ENCODE data around the gene LAMB1. TPM values are rescaled to one million over a fixed set of nuclear protein-coding genes. Genes with fewer than 3 reads are reported as not detected.

The LAMB1 gene
- total RNA-seq, 1 donor from 2014 or later: 220 TPM

DNA sequence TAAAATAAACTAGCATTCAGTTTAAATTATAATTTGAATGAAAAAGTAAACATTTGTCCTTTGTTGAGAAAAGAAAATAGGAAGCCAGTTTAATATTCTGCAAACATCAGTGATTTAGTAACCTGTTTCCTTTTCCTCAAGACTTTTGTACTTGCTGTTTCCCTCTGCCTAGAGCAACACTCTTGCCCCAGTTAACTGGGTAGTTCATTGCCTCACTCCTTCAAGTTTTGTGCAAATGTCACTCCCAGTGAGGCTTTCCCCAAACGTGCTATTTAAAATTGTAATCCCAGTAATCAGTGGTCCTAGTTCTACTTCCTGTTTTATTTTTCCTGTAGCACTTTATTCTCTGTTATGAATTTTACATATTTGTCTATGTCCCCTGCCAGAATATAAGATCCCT, 88.1 kb downstream of the LAMB1 start:
- H3K4me3 ChIP-seq (ENCODE audit: low read depth, low read length): no peak overlapping the region
- no peak for DNase-seq (ENCODE audit: low read depth)
- TF ChIP-seq, protein P1, sequence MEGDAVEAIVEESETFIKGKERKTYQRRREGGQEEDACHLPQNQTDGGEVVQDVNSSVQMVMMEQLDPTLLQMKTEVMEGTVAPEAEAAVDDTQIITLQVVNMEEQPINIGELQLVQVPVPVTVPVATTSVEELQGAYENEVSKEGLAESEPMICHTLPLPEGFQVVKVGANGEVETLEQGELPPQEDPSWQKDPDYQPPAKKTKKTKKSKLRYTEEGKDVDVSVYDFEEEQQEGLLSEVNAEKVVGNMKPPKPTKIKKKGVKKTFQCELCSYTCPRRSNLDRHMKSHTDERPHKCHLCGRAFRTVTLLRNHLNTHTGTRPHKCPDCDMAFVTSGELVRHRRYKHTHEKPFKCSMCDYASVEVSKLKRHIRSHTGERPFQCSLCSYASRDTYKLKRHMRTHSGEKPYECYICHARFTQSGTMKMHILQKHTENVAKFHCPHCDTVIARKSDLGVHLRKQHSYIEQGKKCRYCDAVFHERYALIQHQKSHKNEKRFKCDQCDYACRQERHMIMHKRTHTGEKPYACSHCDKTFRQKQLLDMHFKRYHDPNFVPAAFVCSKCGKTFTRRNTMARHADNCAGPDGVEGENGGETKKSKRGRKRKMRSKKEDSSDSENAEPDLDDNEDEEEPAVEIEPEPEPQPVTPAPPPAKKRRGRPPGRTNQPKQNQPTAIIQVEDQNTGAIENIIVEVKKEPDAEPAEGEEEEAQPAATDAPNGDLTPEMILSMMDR (conservative IDR thresholded peaks at IDR 0.05; ENCODE audit: low read depth, low read length): no peak

DNA sequence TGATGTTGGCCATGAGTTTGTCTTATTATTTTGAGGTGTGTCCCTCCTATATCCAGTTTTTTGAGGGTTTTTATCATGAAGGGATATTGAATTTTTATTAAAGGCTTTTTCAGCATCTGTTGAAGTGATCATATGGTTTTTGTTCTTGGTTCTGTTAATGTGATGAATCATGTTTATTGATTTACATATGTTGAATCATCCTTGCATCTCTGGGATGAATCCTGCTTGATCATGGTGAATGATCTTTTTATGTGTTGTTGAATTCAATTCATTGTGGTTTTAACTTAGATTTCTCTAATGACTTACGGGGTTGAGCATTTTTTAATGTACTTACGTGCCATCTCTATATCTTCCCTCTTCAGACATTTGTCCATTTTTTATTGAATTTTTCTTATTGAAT, 89.1 kb downstream of the LAMB1 start:
- H3K4me3 ChIP-seq (ENCODE audit: low read depth, low read length): no peak overlapping the region
- TF ChIP-seq, protein P1 (conservative IDR thresholded peaks at IDR 0.05; ENCODE audit: low read depth, low read length): no peak
- DNase-seq (ENCODE audit: low read depth): no peak

DNA sequence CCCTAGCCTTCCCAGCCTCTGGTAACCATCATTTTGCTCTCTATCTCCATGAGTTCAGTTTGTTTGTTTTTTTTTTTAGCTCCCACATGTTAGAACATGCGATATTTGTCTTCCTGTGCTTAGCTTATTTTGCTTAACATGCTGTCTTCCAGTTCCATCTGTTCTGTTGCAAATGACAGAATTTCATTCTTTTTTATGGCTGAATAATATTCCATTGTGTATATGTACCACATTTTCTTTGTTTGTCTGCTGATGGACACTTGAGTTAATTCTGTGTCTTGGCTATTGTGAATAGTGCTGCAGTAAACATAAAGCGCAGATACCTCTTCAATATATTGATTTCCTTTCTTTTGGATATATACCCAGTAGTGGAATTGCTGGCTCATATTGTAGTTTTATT, 91.0 kb downstream of the LAMB1 start:
- TF ChIP-seq, protein P1 (conservative IDR thresholded peaks at IDR 0.05; ENCODE audit: low read depth, low read length): no peak
- no peak for DNase-seq (ENCODE audit: low read depth)
- no peak overlapping the region for H3K4me3 ChIP-seq (ENCODE audit: low read depth, low read length)

DNA sequence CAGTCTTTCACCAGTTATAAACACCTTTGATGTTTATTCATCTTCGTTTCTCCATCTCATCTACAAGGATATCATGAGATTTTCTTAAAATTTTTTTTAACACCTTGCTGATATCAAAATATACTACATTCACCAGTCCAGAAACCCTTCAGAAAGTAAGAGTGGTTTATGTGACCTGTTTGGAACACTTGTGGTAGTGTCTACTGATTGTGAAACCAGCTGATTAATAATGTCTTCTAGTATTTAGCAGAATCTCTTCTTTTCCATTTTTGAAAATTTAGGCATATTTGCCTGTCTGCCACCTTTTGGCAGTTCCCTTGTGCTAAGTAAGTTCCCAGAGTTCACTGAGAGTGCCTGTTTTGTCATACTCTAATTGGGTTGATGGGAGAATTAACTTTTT, 93.5 kb downstream of the LAMB1 start:
- DNase-seq (ENCODE audit: low read depth): no peak
- TF ChIP-seq, protein P1 (conservative IDR thresholded peaks at IDR 0.05; ENCODE audit: low read depth, low read length): no peak
- H3K4me3 ChIP-seq (ENCODE audit: low read depth, low read length): no peak overlapping the region

DNA sequence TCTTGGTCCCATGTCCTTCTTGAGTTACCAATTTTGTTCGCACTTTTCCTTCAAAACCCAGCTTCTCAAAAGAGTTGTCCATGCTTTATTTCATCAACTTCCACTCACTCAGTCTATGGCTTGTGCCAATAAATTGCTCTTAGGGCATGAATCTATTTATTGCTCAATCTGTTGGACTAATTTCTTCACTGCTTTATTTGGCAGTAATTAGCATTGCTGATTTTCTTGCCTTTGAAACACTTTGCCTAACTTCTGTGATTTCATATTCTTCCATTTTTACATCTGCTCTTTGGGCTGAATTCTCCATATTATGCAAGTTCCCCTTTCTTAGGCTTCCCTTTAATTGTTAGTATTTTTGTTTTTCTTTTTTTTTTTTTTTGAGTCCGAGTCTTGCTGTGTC, 95.2 kb downstream of the LAMB1 start:
- TF ChIP-seq, protein P1 (conservative IDR thresholded peaks at IDR 0.05; ENCODE audit: low read depth, low read length): no peak
- no peak overlapping the region for H3K4me3 ChIP-seq (ENCODE audit: low read depth, low read length)
- no peak for DNase-seq (ENCODE audit: low read depth)

DNA sequence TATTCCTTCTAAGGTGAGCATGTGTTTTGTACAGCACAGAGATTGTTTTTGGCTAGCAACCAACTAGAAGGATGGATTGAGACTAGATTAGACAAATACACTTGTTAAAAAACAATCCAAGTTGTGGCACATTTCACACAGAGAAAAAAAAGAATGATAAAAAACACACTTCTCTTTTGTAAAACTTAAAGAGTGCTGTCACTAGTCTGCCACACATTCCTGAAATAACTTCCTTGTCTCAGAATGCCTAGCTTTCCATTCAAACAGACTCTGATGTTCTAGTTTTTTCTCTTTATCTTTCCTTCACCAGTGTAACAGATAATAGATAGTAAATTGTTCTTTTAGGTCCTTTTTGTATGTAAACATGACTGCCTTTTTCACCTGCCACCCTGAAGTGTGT, 100.6 kb downstream of the LAMB1 start:
- DNase-seq (ENCODE audit: low read depth): no peak
- H3K4me3 ChIP-seq (ENCODE audit: low read depth, low read length): no peak overlapping the region
- TF ChIP-seq, protein P1 (conservative IDR thresholded peaks at IDR 0.05; ENCODE audit: low read depth, low read length): no peak

DNA sequence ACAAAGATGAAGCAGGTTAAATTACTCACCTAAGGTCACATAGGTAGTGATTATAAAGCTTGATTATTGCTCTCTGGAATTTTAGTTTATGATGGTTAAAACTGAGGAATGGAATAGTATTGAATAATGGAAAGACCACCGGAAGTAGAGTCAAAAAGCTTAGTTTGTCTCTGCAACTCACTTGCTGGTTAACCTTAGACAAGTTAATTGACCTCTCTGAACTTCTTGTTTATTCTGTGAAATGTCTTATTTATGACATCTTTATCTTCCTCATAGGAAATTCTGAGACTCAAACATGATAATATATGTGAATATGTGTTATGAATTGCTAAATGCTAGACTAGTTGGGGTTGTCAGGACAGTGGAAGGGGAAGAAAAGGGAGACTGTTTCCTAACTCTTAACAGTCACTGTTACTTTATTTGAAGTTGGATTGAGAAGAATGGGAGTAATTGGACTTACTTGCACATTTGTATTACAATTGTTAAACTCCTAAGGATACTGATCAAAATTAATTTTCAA, 102.4 kb downstream of the LAMB1 start:
- TF ChIP-seq, protein P1 (conservative IDR thresholded peaks at IDR 0.05; ENCODE audit: low read depth, low read length): no peak
- H3K4me3 ChIP-seq (ENCODE audit: low read depth, low read length): no peak overlapping the region
- DNase-seq (ENCODE audit: low read depth): no peak

All from epithelial cell of proximal tubule (primary cell).